ENCODE results near the gene MRGPRX3.

MRGPRX3 gene

GRCh38 chr11:18135308-18135707 is 2.9 kb downstream of the MRGPRX3 start:
- Histone ChIP-seq H3K27me3 (replicated peaks; ENCODE audit: insufficient read depth, low read length) (no peaks in the 10 kb centered on the region), H3K9me3 (replicated peaks; ENCODE audit: insufficient read depth, low read length) (no peaks in the 10 kb centered on the region), H3K4me3 (ENCODE audit: low read length) (no peak overlapping the region), H3K4me1 (ENCODE audit: low read length) (no peaks in the 10 kb centered on the region), H3F3A (ENCODE audit: insufficient read depth, low read length) (no peaks in the 10 kb centered on the region), H4K20me1 (ENCODE audit: insufficient read depth, low read length) (no peaks in the 10 kb centered on the region), H3K4me2 (ENCODE audit: low read depth, low read length) (no peak overlapping the region), H3K9me2 (replicated peaks; ENCODE audit: insufficient read depth, low read length) (no peaks in the 10 kb centered on the region), H3K79me2 (ENCODE audit: low read length) (no peaks in the 10 kb centered on the region), H3K36me3 (replicated peaks; ENCODE audit: insufficient read depth, low read length) (no peaks in the 10 kb centered on the region), H3K27ac (ENCODE audit: low read length) (no peak overlapping the region), H2AFZ (ENCODE audit: low read length) (no peak overlapping the region), H3K9ac (ENCODE audit: low read length) (no peak overlapping the region)
- DNase-seq = no peak
- TF ChIP-seq CTCF (IDR thresholded peaks at IDR 0.05; ENCODE audit: low read length) = no peak

DNA sequence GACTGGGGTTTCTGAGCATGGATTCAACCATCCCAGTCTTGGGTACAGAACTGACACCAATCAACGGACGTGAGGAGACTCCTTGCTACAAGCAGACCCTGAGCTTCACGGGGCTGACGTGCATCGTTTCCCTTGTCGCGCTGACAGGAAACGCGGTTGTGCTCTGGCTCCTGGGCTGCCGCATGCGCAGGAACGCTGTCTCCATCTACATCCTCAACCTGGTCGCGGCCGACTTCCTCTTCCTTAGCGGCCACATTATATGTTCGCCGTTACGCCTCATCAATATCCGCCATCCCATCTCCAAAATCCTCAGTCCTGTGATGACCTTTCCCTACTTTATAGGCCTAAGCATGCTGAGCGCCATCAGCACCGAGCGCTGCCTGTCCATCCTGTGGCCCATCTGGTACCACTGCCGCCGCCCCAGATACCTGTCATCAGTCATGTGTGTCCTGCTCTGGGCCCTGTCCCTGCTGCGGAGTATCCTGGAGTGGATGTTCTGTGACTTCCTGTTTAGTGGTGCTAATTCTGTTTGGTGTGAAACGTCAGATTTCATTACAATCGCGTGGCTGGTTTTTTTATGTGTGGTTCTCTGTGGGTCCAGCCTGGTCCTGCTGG is 4.9 kb downstream of the MRGPRX3 start:
- H3K4me2 ChIP-seq (ENCODE audit: low read depth, low read length) = no peak overlapping the region
- no peak for TF ChIP-seq CTCF (IDR thresholded peaks at IDR 0.05; ENCODE audit: low read length)
- TF ChIP-seq EZH2phosphoT487 (IDR thresholded peaks at IDR 0.05; ENCODE audit: low read length) = no peak
- TF ChIP-seq EZH2 (optimal IDR thresholded peaks at IDR 0.05; ENCODE audit: low read depth, low read length) = no peak
- H4K20me1 ChIP-seq (ENCODE audit: insufficient read depth, low read length) = no peaks in the 10 kb centered on the region
- no peaks in the 10 kb centered on the region for H3K9me2 ChIP-seq (replicated peaks; ENCODE audit: insufficient read depth, low read length)
- H3K9ac ChIP-seq (ENCODE audit: low read length) = no peak overlapping the region
- no peaks in the 10 kb centered on the region for H3K9me3 ChIP-seq (replicated peaks; ENCODE audit: insufficient read depth, low read length)
- no peak overlapping the region for H3K4me3 ChIP-seq (ENCODE audit: low read length)
- no peak for DNase-seq
- H3K4me1 ChIP-seq (ENCODE audit: low read length) = no peaks in the 10 kb centered on the region
- no peaks in the 10 kb centered on the region for H3K79me2 ChIP-seq (ENCODE audit: low read length)
- no peaks in the 10 kb centered on the region for H3F3A ChIP-seq (ENCODE audit: insufficient read depth, low read length)
- H3K27ac ChIP-seq (ENCODE audit: low read length) = no peak overlapping the region
- H2AFZ ChIP-seq (ENCODE audit: low read length) = no peak overlapping the region
- H3K36me3 ChIP-seq (replicated peaks; ENCODE audit: insufficient read depth, low read length) = no peaks in the 10 kb centered on the region
- no peaks in the 10 kb centered on the region for H3K27me3 ChIP-seq (replicated peaks; ENCODE audit: insufficient read depth, low read length)

DNA sequence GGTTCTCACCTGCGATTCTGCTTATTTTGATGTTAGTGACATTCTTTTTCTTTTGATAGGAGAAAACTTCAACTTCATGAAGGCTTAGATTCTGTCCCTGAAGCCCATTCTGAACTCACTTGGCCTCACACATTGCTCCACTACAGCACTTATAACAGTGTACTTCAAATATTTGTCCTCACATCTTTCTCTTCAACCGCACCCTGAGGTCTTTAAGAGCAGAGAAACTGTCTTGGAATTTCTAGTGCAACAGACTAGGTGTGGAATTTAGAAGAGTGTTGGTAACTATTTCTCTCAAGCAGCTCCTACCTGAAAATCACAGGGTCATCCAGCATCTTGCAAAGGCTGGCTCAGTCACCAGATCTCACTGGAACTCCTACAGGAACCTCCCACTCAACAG is 7.8 kb downstream of the MRGPRX3 start:
- H3K36me3 ChIP-seq (replicated peaks; ENCODE audit: insufficient read depth, low read length) = no peaks in the 10 kb centered on the region
- H3K27me3 ChIP-seq (replicated peaks; ENCODE audit: insufficient read depth, low read length) = no peaks in the 10 kb centered on the region
- TF ChIP-seq CTCF (IDR thresholded peaks at IDR 0.05; ENCODE audit: low read length) (no peak), EZH2 (optimal IDR thresholded peaks at IDR 0.05; ENCODE audit: low read depth, low read length) (no peak), EZH2phosphoT487 (IDR thresholded peaks at IDR 0.05; ENCODE audit: low read length) (no peak)
- H3K9me3 ChIP-seq (replicated peaks; ENCODE audit: insufficient read depth, low read length) = no peaks in the 10 kb centered on the region
- no peak overlapping the region for H2AFZ ChIP-seq (ENCODE audit: low read length)
- no peak overlapping the region for H3K4me3 ChIP-seq (ENCODE audit: low read length)
- no peak overlapping the region for H3K4me2 ChIP-seq (ENCODE audit: low read depth, low read length)
- H3K4me1 ChIP-seq (ENCODE audit: low read length) = no peaks in the 10 kb centered on the region
- no peak overlapping the region for H3K9ac ChIP-seq (ENCODE audit: low read length)
- no peak overlapping the region for H3K27ac ChIP-seq (ENCODE audit: low read length)
- H3F3A ChIP-seq (ENCODE audit: insufficient read depth, low read length) = no peaks in the 10 kb centered on the region
- no peaks in the 10 kb centered on the region for H3K9me2 ChIP-seq (replicated peaks; ENCODE audit: insufficient read depth, low read length)
- H4K20me1 ChIP-seq (ENCODE audit: insufficient read depth, low read length) = no peaks in the 10 kb centered on the region
- no peaks in the 10 kb centered on the region for H3K79me2 ChIP-seq (ENCODE audit: low read length)
- DNase-seq = no peak
